Keratinocyte (primary cell): ENCODE results near the gene MGAT4A.

ENCODE experiments used
- CTCF ChIP-seq, 3 experiments: IDR thresholded peaks in 1 of 3; conservative IDR thresholded peaks in 1 of 3; optimal IDR thresholded peaks in 1 of 3; 2 replicates in 2 of 3; 3 replicates in 1 of 3; pipeline versions ENCODE3 to v1.5.1; 2011; ENCODE audit warnings: low read length in 3 of 3, mild to moderate bottlenecking in 3 of 3, moderate library complexity in 2 of 3, control low read depth in 1 of 3, inconsistent platforms in 1 of 3; ENCODE audit not compliant: insufficient read depth in 2 of 3; ENCODE audit errors: extremely low read depth in 1 of 3
- EZH2 ChIP-seq: IDR thresholded peaks from one replicate; pipeline ENCODE4 v1.6.1; 2012; ENCODE audit warnings: inconsistent platforms, mild to moderate bottlenecking, low read length, moderate library complexity

GRCh38 chr2:98571121-98571701, 159.7 kb downstream of the MGAT4A start:
- TF ChIP-seq CTCF (optimal IDR thresholded peaks at IDR 0.05 in 1 of 3, IDR thresholded peaks at IDR 0.05 in 1 of 3, conservative IDR thresholded peaks at IDR 0.05 in 1 of 3; ENCODE audit: extremely low read depth in 1 of 3, insufficient read depth in 2 of 3, low read length in 3 of 3) (no peak), EZH2 (no peak)
